Muscle of leg (tissue), 11 donors: ENCODE measurements around the gene ACOT12. TPM values are rescaled to one million over a fixed set of nuclear protein-coding genes. Genes with fewer than 3 reads are reported as not detected.
A peak's percentile ranks its signal among the peaks of the same experiment; 100 is the strongest.
"Not testable (repeated sequence)": the region's sequence is repeated elsewhere in the genome, so short reads cannot be mapped to it uniquely, and the experiment has no call there.

Experiments used
- DNase-seq: peaks from one replicate; pipeline ENCODE4 v3.0.0; 2013
- H3K27ac ChIP-seq: one replicate; pipeline ENCODE4 v1.5.1; 2013; ENCODE audit warnings: mild to moderate bottlenecking, low read length, control low read depth
- H3K27me3 ChIP-seq: one replicate; pipeline ENCODE4 v1.6.1; 2013; ENCODE audit warnings: low read length; ENCODE audit not compliant: control insufficient read depth, insufficient read depth
- H3K36me3 ChIP-seq: one replicate; pipeline ENCODE4 v1.6.1; 2013; ENCODE audit warnings: low read length; ENCODE audit not compliant: control insufficient read depth, insufficient read depth
- H3K4me1 ChIP-seq: one replicate; pipeline ENCODE4 v1.6.1; 2013; ENCODE audit warnings: low read length; ENCODE audit not compliant: control insufficient read depth, insufficient read depth
- H3K4me3 ChIP-seq: one replicate; pipeline ENCODE4 v1.5.1; 2013; ENCODE audit warnings: low read length, control low read depth
- H3K9me3 ChIP-seq: replicated peaks from 2 replicates; pipeline ENCODE4 v1.6.1; 2013; ENCODE audit warnings: low read depth, low read length; ENCODE audit not compliant: control insufficient read depth
- WGBS: methylation state at CpG from one replicate; pipeline ENCODE4 v1.1.5; 2013; ENCODE audit warnings: missing lambda C conversion rate; ENCODE audit not compliant: insufficient coverage; 5-methylcytosine and 5-hydroxymethylcytosine counted together
- polyA plus RNA-seq, 8 donors: library from polyadenylated mRNA; unstranded; fragments of 120-200 nt; gene quantifications; one replicate each; pipeline versions ENCODE4 v1.2.1 to v1.2.3, GENCODE V29; 2013; ENCODE audit warnings: inconsistent platforms in 1 of 8, low replicate concordance in 1 of 8; ENCODE audit not compliant: insufficient read length in 8 of 8, insufficient read depth in 1 of 8
- total RNA-seq: library from RNA; stranded (reverse); fragments of 120-200 nt; gene quantifications from one replicate; pipeline ENCODE4 v1.2.4, GENCODE V29; 2013

ACOT12 gene
- total and polyA plus RNA-seq, 9 donors = 0.18 to 0.53 (median 0.35) TPM; not detected in 3

GRCh38 chr5:81301271-81302015, 92.5 kb downstream of the ACOT12 start, which contains the start of gene ZCCHC9:
Gene ZCCHC9 (plus strand): TSS chr5:81301587. CDS start chr5:81304758, 3,171 bp downstream.
- Histone ChIP-seq H3K27ac (peak within 1 kb of the TSS; percentile 97), H3K4me1 (peaks cover 17% of the 10 kb centered on the region), H3K36me3 (peaks cover 13% of the 10 kb centered on the region), H3K9me3 (no peaks in the 10 kb centered on the region), H3K27me3 (no peaks in the 10 kb centered on the region), H3K4me3 (peak within 1 kb of the TSS; percentile 71)
- peak; percentile 98 for DNase-seq
- 0% methylated on average over 44 of the region's 54 CpGs for WGBS

DNA sequence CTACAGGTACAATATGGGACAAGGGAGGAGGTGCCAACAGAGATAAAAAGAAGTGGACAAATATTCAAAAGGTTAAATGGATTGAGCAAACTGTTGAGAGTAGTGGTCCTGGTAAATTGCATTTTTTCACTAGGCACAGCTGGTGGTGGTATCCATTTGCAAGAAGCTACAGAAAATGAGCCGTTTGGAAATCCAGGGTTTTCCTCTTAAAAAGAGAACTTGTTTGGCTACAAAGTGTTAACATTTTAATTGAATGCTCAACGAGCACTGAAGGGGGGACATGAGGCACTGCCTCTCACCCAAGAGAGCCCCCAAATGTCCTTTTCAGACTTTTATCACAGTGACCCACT, 93.0 kb downstream of the ACOT12 start:
- H3K4me1 ChIP-seq = peaks cover 17% of the 10 kb centered on the region
- peak overlapping the region; percentile 71 for H3K4me3 ChIP-seq
- DNase-seq = no peak
- H3K36me3 ChIP-seq = peaks cover 13% of the 10 kb centered on the region
- H3K9me3 ChIP-seq = no peaks in the 10 kb centered on the region
- no peaks in the 10 kb centered on the region for H3K27me3 ChIP-seq
- peak overlapping the region; percentile 97 for H3K27ac ChIP-seq
- 0% methylated on average over 1 of the region's 2 CpGs for WGBS

GRCh38 chr5:81297531-81297930, 96.4 kb downstream of the ACOT12 start:
- DNase-seq = no peak
- Histone ChIP-seq H3K4me1 (peaks cover 15% of the 10 kb centered on the region), H3K27ac (no peak overlapping the region), H3K4me3 (no peak overlapping the region), H3K9me3 (peaks cover under 1% of the 10 kb centered on the region), H3K27me3 (no peaks in the 10 kb centered on the region), H3K36me3 (no peaks in the 10 kb centered on the region)
- WGBS = no CpG with 5 or more reads among the region's 4 CpGs

DNA sequence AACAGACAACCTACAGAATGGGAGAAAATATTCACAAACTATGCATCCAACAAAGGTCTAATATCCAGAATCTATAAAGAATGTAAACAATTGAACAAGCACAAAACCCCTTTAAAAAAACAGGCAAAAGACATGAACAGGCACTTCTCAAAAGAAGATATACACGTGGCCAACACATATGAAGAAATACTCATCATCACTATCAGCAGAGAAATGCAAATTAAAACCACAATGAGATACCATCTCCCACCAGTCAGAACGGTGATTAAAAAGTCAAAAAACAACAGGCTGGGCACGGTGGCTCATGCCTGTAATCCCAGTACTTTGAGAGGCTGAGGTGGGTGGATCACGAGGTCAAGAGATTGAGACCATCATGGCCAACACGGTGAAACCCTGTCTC, 99.9 kb downstream of the ACOT12 start:
- H3K4me3 ChIP-seq, H3K36me3 ChIP-seq, H3K4me1 ChIP-seq, DNase-seq, H3K27me3 ChIP-seq, H3K9me3 ChIP-seq, H3K27ac ChIP-seq: not testable (repeated sequence)
- WGBS = 93% methylated on average over 2 of the region's 5 CpGs

DNA sequence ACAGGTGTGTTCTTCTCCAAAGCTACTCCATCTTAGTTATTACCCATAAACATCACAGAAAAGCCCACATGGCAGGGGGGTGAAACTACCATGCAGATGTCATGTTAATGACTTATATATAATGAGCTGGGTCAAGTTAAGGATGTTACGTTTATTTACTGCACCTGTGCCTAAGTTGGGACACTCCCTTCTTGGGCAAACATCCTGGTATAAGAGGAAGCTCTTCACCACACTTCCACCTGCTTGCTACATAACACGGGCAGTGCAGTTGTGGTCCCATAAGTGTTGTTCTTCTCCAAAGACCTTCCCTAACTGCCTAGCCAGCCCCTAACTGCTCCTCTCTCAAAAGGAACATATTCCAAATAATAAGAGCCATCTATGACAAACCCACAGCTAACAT, 101.8 kb downstream of the ACOT12 start:
- H3K27me3 ChIP-seq = no peaks in the 10 kb centered on the region
- H3K36me3 ChIP-seq = no peaks in the 10 kb centered on the region
- no peaks in the 10 kb centered on the region for H3K4me1 ChIP-seq
- no CpG with 5 or more reads among the region's 2 CpGs for WGBS
- peaks cover 9% of the 10 kb centered on the region for H3K9me3 ChIP-seq
- no peak overlapping the region for H3K4me3 ChIP-seq
- H3K27ac ChIP-seq = no peak overlapping the region
- DNase-seq = no peak

DNA sequence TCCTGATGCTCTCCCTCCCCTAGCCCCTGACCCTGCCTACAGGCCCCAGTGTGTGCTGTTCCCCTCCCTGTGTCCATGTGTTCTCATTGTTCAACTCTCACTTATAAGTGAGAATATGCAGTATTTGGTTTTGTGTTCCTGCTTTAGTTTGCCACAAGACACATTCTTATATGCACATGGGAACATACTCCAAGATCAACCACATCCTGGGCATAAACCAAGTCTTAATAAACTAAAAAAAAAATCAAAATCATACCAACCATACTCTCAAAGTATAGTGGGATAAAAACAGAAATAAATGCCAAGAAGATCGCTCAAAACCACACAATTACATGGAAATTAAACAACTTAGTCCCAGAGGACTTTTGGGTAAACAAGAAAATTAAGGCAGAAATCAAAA, 103.8 kb downstream of the ACOT12 start:
- no peak for DNase-seq
- Histone ChIP-seq H3K36me3 (no peaks in the 10 kb centered on the region), H3K4me1 (no peaks in the 10 kb centered on the region), H3K9me3 (peaks cover 9% of the 10 kb centered on the region), H3K27ac (no peak overlapping the region), H3K4me3 (no peak overlapping the region), H3K27me3 (no peaks in the 10 kb centered on the region)
- no CpG with 5 or more reads among the region's 1 CpG for WGBS

DNA sequence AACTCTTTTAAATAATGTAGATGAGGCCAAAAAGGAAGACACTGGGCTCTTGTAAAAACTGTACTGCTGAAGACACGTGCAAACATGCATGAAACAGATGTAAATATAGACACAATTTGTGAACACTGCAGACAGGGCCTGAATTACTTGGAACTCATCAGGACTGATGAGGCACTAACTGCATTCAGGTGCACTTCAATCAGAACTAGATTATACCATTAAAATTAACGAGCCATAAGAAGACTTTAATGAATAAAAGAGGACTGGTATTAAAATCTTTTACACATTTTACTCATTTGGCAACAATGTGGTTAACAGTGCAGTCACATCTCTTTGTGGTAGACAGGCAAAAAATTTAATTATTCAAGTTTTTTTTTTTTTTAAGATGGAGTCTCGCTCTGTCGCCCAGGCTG, 105.9 kb downstream of the ACOT12 start:
- H3K27me3 ChIP-seq = no peaks in the 10 kb centered on the region
- DNase-seq = no peak
- no peak overlapping the region for H3K4me3 ChIP-seq
- 100% methylated on average over 2 of the region's 4 CpGs for WGBS
- H3K4me1 ChIP-seq = no peaks in the 10 kb centered on the region
- H3K27ac ChIP-seq = no peak overlapping the region
- no peaks in the 10 kb centered on the region for H3K36me3 ChIP-seq
- H3K9me3 ChIP-seq = peaks cover 12% of the 10 kb centered on the region

DNA sequence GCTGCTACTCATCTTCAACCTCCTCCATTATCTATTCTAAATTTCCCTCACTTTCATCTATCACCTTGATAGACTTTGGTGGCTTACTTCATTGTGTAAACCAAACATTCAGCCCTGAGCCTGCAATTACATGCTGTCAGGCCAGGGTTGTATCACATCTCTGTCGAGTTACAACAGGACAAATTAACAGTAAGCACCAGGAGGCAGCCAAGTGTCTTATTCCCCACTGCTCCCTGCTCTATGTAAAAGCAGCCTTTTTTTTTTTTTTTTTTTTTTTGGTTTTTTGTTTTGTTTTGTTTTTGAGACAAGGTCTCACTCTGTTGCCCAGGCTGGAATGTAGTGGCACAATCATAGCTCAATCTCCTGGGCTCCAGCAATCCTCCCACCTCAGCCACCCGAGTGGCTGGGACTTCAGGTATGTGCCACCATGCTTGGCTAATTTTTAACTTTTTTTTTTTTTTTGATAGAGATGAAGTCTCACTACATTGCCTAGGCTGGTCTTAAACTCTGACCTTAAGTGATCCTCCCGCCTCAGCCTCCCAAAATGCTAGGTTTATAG, 107.8 kb downstream of the ACOT12 start:
- Histone ChIP-seq H3K27ac (no peak overlapping the region), H3K36me3 (no peaks in the 10 kb centered on the region), H3K27me3 (no peaks in the 10 kb centered on the region), H3K4me1 (no peaks in the 10 kb centered on the region), H3K4me3 (no peak overlapping the region), H3K9me3 (peaks cover 3% of the 10 kb centered on the region)
- DNase-seq = no peak
- WGBS = 100% methylated on average over 1 of the region's 3 CpGs

GRCh38 chr5:81283976-81284375, 110.0 kb downstream of the ACOT12 start:
- H3K36me3 ChIP-seq = no peaks in the 10 kb centered on the region
- no peaks in the 10 kb centered on the region for H3K4me1 ChIP-seq
- no peak for DNase-seq
- H3K9me3 ChIP-seq = peaks cover 3% of the 10 kb centered on the region
- no peak overlapping the region for H3K4me3 ChIP-seq
- H3K27me3 ChIP-seq = no peaks in the 10 kb centered on the region
- WGBS = no CpG with 5 or more reads among the region's 1 CpG
- no peak overlapping the region for H3K27ac ChIP-seq
